Cerebellar nuclear complex (tissue), 1 donor: ENCODE results near the gene ARHGAP8.

Source experiments
- DNase-seq, 2 experiments: peaks; one replicate each; lab custom pipeline; 2025; lab: John Stamatoyannopoulos, UW

Gene ARHGAP8

GRCh38 chr22:44804327-44804726 lies 52.0 kb downstream of the ARHGAP8 start:
- no peak for DNase-seq

GRCh38 chr22:44805711-44806110 lies 53.3 kb downstream of the ARHGAP8 start:
- DNase-seq, result no peak

- no peak for DNase-seq
Observed at GRCh38 chr22:44807232-44807631, 54.9 kb downstream of the ARHGAP8 start.

GRCh38 chr22:44807915-44808690 lies 55.7 kb downstream of the ARHGAP8 start:
- no peak for DNase-seq

- no peak for DNase-seq
Observed at GRCh38 chr22:44809456-44809855, 57.1 kb downstream of the ARHGAP8 start.

- no peak for DNase-seq
Observed at GRCh38 chr22:44811141-44811540, 58.8 kb downstream of the ARHGAP8 start.

GRCh38 chr22:44813416-44813815 lies 61.0 kb downstream of the ARHGAP8 start:
- DNase-seq, result no peak

- no peak for DNase-seq
Observed at GRCh38 chr22:44814266-44815098, 62.1 kb downstream of the ARHGAP8 start.

GRCh38 chr22:44815099-44816070 lies 63.0 kb downstream of the ARHGAP8 start:
- no peak for DNase-seq

- DNase-seq, result no peak
Observed at GRCh38 chr22:44816141-44816540, 63.8 kb downstream of the ARHGAP8 start.

GRCh38 chr22:44818727-44819126 lies 66.4 kb downstream of the ARHGAP8 start:
- no peak for DNase-seq

- DNase-seq, result no peak
Observed at GRCh38 chr22:44819966-44820631, 67.7 kb downstream of the ARHGAP8 start.

GRCh38 chr22:44821741-44822475 lies 69.5 kb downstream of the ARHGAP8 start:
- no peak for DNase-seq

- DNase-seq, result no peak
Observed at GRCh38 chr22:44822534-44822933, 70.2 kb downstream of the ARHGAP8 start.

GRCh38 chr22:44823396-44823795 lies 71.0 kb downstream of the ARHGAP8 start:
- DNase-seq, result no peak

GRCh38 chr22:44823806-44824205 lies 71.4 kb downstream of the ARHGAP8 start:
- no peak for DNase-seq

GRCh38 chr22:44824271-44824670 lies 71.9 kb downstream of the ARHGAP8 start:
- DNase-seq, result no peak

- DNase-seq, result no peak
Observed at GRCh38 chr22:44825310-44826150, 73.2 kb downstream of the ARHGAP8 start.

- DNase-seq, result no peak
Observed at GRCh38 chr22:44827666-44828190, 75.4 kb downstream of the ARHGAP8 start.

GRCh38 chr22:44828193-44828592 lies 75.8 kb downstream of the ARHGAP8 start:
- no peak for DNase-seq
